H1 (cell line): ENCODE measurements around the gene CCDC157. TPM values are rescaled to one million over a fixed set of nuclear protein-coding genes. Genes with fewer than 3 reads are reported as not detected.

Source experiments
- CTCF ChIA-PET: fragments of 300-600 bp; sonication (Branson Sonifier 250); formaldehyde crosslinking; loops from one replicate; lab custom pipeline; 2021; ENCODE audit not compliant: partially characterized antibody; lab: Charles Lee
- POLR2A ChIA-PET: fragments of 300-600 bp; sonication (Branson Sonifier 250); formaldehyde crosslinking; loops from one replicate; lab custom pipeline; 2021; ENCODE audit warnings: inconsistent platforms; ENCODE audit not compliant: partially characterized antibody; lab: Charles Lee
- DNase-seq, 2 experiments: peaks; one replicate each; pipeline versions ENCODE4 v3.0.0 to v3.0.0-alpha.2; 2010 to 2022; ENCODE audit warnings: low spot score in 2 of 2, low read depth in 1 of 2, mixed read lengths in 1 of 2
- FAIRE-seq: peaks from 2 replicates; lab custom pipeline; 2011; peaks lifted over from hg19 to GRCh38; lab: Jason Lieb, UNC
- H2AFZ ChIP-seq: 2 replicates; pipeline ENCODE4 v1.8.1; 2012; ENCODE audit warnings: low read length, inconsistent platforms
- H2AK5ac ChIP-seq: 2 replicates; pipeline ENCODE4 v1.6.1; 2013; ENCODE audit warnings: low read depth, low read length
- H2BK120ac ChIP-seq: replicated peaks from 2 replicates; pipeline ENCODE3; 2013; ENCODE audit warnings: low read depth, low read length, inconsistent platforms
- H2BK12ac ChIP-seq: 2 replicates; pipeline ENCODE4 v1.6.1; 2013; ENCODE audit warnings: low read depth, low read length
- H2BK15ac ChIP-seq: 2 replicates; pipeline ENCODE4 v1.6.1; 2013; ENCODE audit warnings: low read length
- H2BK20ac ChIP-seq: 2 replicates; pipeline ENCODE4 v1.6.1; 2013; ENCODE audit warnings: low read length
- H2BK5ac ChIP-seq: 2 replicates; pipeline ENCODE4 v1.6.1; 2013; ENCODE audit warnings: low read depth, low read length
- H3K14ac ChIP-seq: 2 replicates; pipeline ENCODE4 v1.6.1; 2013; ENCODE audit warnings: inconsistent platforms; ENCODE audit not compliant: insufficient read length
- H3K18ac ChIP-seq: 2 replicates; pipeline ENCODE4 v1.6.1; 2013; ENCODE audit warnings: low read length; ENCODE audit errors: extremely low read depth
- H3K23ac ChIP-seq: 2 replicates; pipeline ENCODE4 v1.6.1; 2013; ENCODE audit warnings: inconsistent platforms; ENCODE audit not compliant: insufficient read length
- H3K23me2 ChIP-seq: 2 replicates; pipeline ENCODE4 v1.6.1; 2013; ENCODE audit warnings: low read depth, low read length
- H3K27ac ChIP-seq: 2 replicates; pipeline ENCODE4 v1.6.1; 2011; ENCODE audit warnings: low read depth, low read length, inconsistent platforms
- H3K27me3 ChIP-seq, 4 experiments: replicated peaks in 1 of 4; 1 replicate in 1 of 4; 2 replicates in 3 of 4; pipeline versions ENCODE4 v1.6.1 to v1.8.1; 2011 to 2013; ENCODE audit warnings: low read length in 3 of 4, mild to moderate bottlenecking in 3 of 4, inconsistent platforms in 2 of 4, mixed read lengths in 2 of 4, moderate library complexity in 1 of 4; ENCODE audit not compliant: control insufficient read depth in 3 of 4, insufficient read depth in 3 of 4; ENCODE audit errors: extremely low read depth in 1 of 4
- H3K36me3 ChIP-seq, 4 experiments: 2 replicates each; pipeline versions ENCODE4 v1.6.1 to v1.8.1; 2011 to 2013; ENCODE audit warnings: mild to moderate bottlenecking in 4 of 4, low read length in 3 of 4, moderate library complexity in 2 of 4, control low read depth in 1 of 4, inconsistent platforms in 1 of 4; ENCODE audit not compliant: insufficient read depth in 4 of 4, control insufficient read depth in 2 of 4
- H3K4ac ChIP-seq: replicated peaks from 2 replicates; pipeline ENCODE3; 2013; ENCODE audit warnings: low read length, low read depth, mixed read lengths, inconsistent platforms; ENCODE audit not compliant: insufficient read length
- H3K4me1 ChIP-seq, 4 experiments: replicated peaks in 1 of 4; 1 replicate in 1 of 4; 2 replicates in 3 of 4; pipeline versions ENCODE4 v1.6.1 to v1.8.1; 2011 to 2013; ENCODE audit warnings: low read length in 3 of 4, inconsistent platforms in 2 of 4, mixed read lengths in 1 of 4; ENCODE audit not compliant: insufficient read depth in 4 of 4, control insufficient read depth in 3 of 4
- H3K4me2 ChIP-seq, 2 experiments: 2 replicates each; pipeline versions ENCODE4 v1.6.1 to v1.8.1; 2011 to 2013; ENCODE audit warnings: low read depth in 2 of 2, low read length in 2 of 2, control low read depth in 1 of 2, inconsistent platforms in 1 of 2, mild to moderate bottlenecking in 1 of 2; ENCODE audit not compliant: insufficient read depth in 1 of 2
- H3K4me3 ChIP-seq, 4 experiments: fragments of 200-600, 300-600 bp in 1 of 4; sonication (generic), shearing (Covaris generic), sonication (Bioruptor Twin) in 1 of 4; 2 replicates each; pipeline versions ENCODE4 v1.5.1 to v1.8.1; 2011 to 2016; ENCODE audit warnings: low read length in 4 of 4, low read depth in 3 of 4, control low read depth in 2 of 4, inconsistent platforms in 2 of 4, mild to moderate bottlenecking in 2 of 4, mixed read lengths in 1 of 4, moderate library complexity in 1 of 4; ENCODE audit not compliant: insufficient read depth in 2 of 4; ENCODE audit errors: extremely low read depth in 1 of 4
- H3K56ac ChIP-seq: replicated peaks from 2 replicates; pipeline ENCODE3; 2013; ENCODE audit warnings: low read depth, mild to moderate bottlenecking, mixed read lengths, low read length, inconsistent platforms; ENCODE audit not compliant: insufficient read length
- H3K79me1 ChIP-seq: 2 replicates; pipeline ENCODE4 v1.6.1; 2013; ENCODE audit warnings: low read depth, low read length, control low read depth
- H3K79me2 ChIP-seq, 2 experiments: 2 replicates each; pipeline versions ENCODE4 v1.6.1 to v1.8.1; 2012 to 2013; ENCODE audit warnings: low read length in 2 of 2, mild to moderate bottlenecking in 2 of 2, inconsistent platforms in 1 of 2; ENCODE audit not compliant: insufficient read depth in 2 of 2, control insufficient read depth in 1 of 2
- H3K9ac ChIP-seq, 4 experiments: replicated peaks in 1 of 4; 1 replicate in 1 of 4; 2 replicates in 3 of 4; pipeline versions ENCODE4 v1.6.1 to v1.8.1; 2011 to 2013; ENCODE audit warnings: low read depth in 3 of 4, low read length in 3 of 4, control low read depth in 2 of 4, mild to moderate bottlenecking in 2 of 4, moderate library complexity in 2 of 4, inconsistent platforms in 1 of 4; ENCODE audit errors: extremely low read depth in 1 of 4
- H3K9me3 ChIP-seq, 2 experiments: 2 replicates each; pipeline versions ENCODE4 v1.6.1 to v1.8.1; 2012 to 2013; ENCODE audit warnings: mild to moderate bottlenecking in 2 of 2, moderate library complexity in 2 of 2, control low read depth in 1 of 2, inconsistent platforms in 1 of 2, low read depth in 1 of 2, low read length in 1 of 2, mixed read lengths in 1 of 2; ENCODE audit not compliant: insufficient read depth in 2 of 2
- H4K20me1 ChIP-seq, 2 experiments: replicated peaks in 1 of 2; 2 replicates each; pipeline versions ENCODE3 to v1.8.1; 2011 to 2013; ENCODE audit warnings: inconsistent platforms in 2 of 2, low read length in 2 of 2, mild to moderate bottlenecking in 1 of 2; ENCODE audit not compliant: insufficient read depth in 2 of 2, control insufficient read depth in 1 of 2
- H4K5ac ChIP-seq: 2 replicates; pipeline ENCODE4 v1.6.1; 2013; ENCODE audit warnings: low read length, low read depth, mixed read lengths, inconsistent platforms; ENCODE audit not compliant: insufficient read length
- H4K8ac ChIP-seq: 2 replicates; pipeline ENCODE4 v1.8.0; 2013; ENCODE audit warnings: mild to moderate bottlenecking, moderate library complexity, low read length, inconsistent platforms; ENCODE audit not compliant: insufficient read depth; ENCODE audit errors: extremely low read depth
- H4K91ac ChIP-seq: replicated peaks from 2 replicates; pipeline ENCODE3; 2013; ENCODE audit warnings: low read length, mixed read lengths, inconsistent platforms; ENCODE audit not compliant: insufficient read length
- ASH2L ChIP-seq: fragments of 200-600, 300-600 bp; sonication (generic); IDR thresholded peaks from one replicate; pipeline ENCODE4 v1.7.1; 2017; ENCODE audit warnings: low read length
- BACH1 ChIP-seq: IDR thresholded peaks from 2 replicates; pipeline ENCODE4 v1.6.1; 2012; ENCODE audit warnings: low read length, improper control_type of control experiment
- BRCA1 ChIP-seq: IDR thresholded peaks from 2 replicates; pipeline ENCODE4 v1.6.1; 2012; ENCODE audit warnings: low read depth, low read length, improper control_type of control experiment
- CBX8 ChIP-seq: fragments of 300-800, 300-1000 bp; sonication (generic); IDR thresholded peaks from 2 replicates; pipeline ENCODE4 v1.7.1; 2016; ENCODE audit warnings: low read depth, low read length, borderline replicate concordance
- FOSL1 ChIP-seq: IDR thresholded peaks from 2 replicates; pipeline ENCODE4 v1.6.1; 2011; ENCODE audit warnings: mild to moderate bottlenecking, low read depth, low read length, moderate library complexity; ENCODE audit not compliant: insufficient read depth
- HDAC2 ChIP-seq, 2 experiments: fragments of 300-600 bp in 1 of 2; sonication (generic) in 1 of 2; IDR thresholded peaks; 2 replicates each; pipeline ENCODE4 v1.6.1; 2011 to 2012; ENCODE audit warnings: low read depth in 2 of 2, low read length in 2 of 2, mild to moderate bottlenecking in 2 of 2, moderate library complexity in 2 of 2, borderline replicate concordance in 1 of 2, inconsistent platforms in 1 of 2
- JUND ChIP-seq: IDR thresholded peaks from 2 replicates; pipeline ENCODE4 v1.6.1; 2011; ENCODE audit warnings: mild to moderate bottlenecking, improper control_type of control experiment, low read length
- KDM5A ChIP-seq: fragments of 200-600 bp; IDR thresholded peaks from 2 replicates; pipeline ENCODE4 v1.7.1; 2012; ENCODE audit warnings: mild to moderate bottlenecking, low read length, inconsistent platforms, mixed read lengths
- MAFK ChIP-seq: IDR thresholded peaks from 2 replicates; pipeline ENCODE4 v1.6.1; 2012; ENCODE audit warnings: low read depth, mild to moderate bottlenecking, improper control_type of control experiment, low read length
- POLR2A ChIP-seq, 2 experiments: IDR thresholded peaks; 1 replicate in 1 of 2; 2 replicates in 1 of 2; pipeline ENCODE4 v1.6.1; 2011; ENCODE audit warnings: low read depth in 2 of 2, low read length in 2 of 2, mild to moderate bottlenecking in 2 of 2; ENCODE audit errors: control extremely low read depth in 1 of 2
- RFX5 ChIP-seq: IDR thresholded peaks from 2 replicates; pipeline ENCODE4 v1.6.1; 2011; ENCODE audit warnings: low read depth, low read length, improper control_type of control experiment, borderline replicate concordance
- SP2 ChIP-seq: IDR thresholded peaks from 2 replicates; pipeline ENCODE4 v1.6.1; 2012; ENCODE audit warnings: mild to moderate bottlenecking, low read length, inconsistent platforms
- WGBS, 2 experiments: shearing (Covaris generic) in 1 of 2; methylation state at CpG; one replicate each; pipeline versions ENCODE4 v1.1.6 to v1.1.7; 2013 to 2015; ENCODE audit warnings: low lambda C conversion rate in 2 of 2, mixed read lengths in 2 of 2, inconsistent platforms in 1 of 2, low coverage in 1 of 2, missing lambda C conversion rate in 1 of 2; ENCODE audit not compliant: insufficient replicate concordance in 2 of 2, insufficient coverage in 1 of 2, insufficient read length in 1 of 2; ENCODE audit errors: extremely low coverage in 1 of 2, missing lambda C conversion rate in 1 of 2; 5-methylcytosine and 5-hydroxymethylcytosine counted together
- polyA plus RNA-seq, 7 experiments: library from polyadenylated mRNA; depleted of rRNA in 3 of 7; stranded (reverse) in 5 of 7; unstranded in 2 of 7; fragments of >200 nt in 5 of 7; fragments of 200-250 nt in 2 of 7; gene quantifications; 1 replicate in 5 of 7; 2 replicates in 1 of 7; 4 replicates in 1 of 7; pipeline versions ENCODE4 v1.2.1 to v1.2.3, GENCODE V29; 2011 to 2013; ENCODE audit warnings: missing spikeins in 2 of 7, mixed read lengths in 2 of 7
- total RNA-seq: library from RNA; stranded (reverse); fragmentation: NEBNext Ultra II Directional; extraction: Animal tissue kit (Norgen Biotek cat#: 25700); gene quantifications from 2 replicates; pipeline ENCODE4 v1.2.1, GENCODE V29; 2021
- TF ChIP-seq, protein P1 (sequence below): IDR thresholded peaks from 2 replicates; pipeline ENCODE4 v1.6.1; 2012; ENCODE audit warnings: low read length, inconsistent platforms

CCDC157 gene
- total and polyA plus RNA-seq, 2 of the 8 experiments (the other 6 are each of a cell fraction or from before 2014, with no cell fraction given) = 4.1 to 8.4 TPM

DNA sequence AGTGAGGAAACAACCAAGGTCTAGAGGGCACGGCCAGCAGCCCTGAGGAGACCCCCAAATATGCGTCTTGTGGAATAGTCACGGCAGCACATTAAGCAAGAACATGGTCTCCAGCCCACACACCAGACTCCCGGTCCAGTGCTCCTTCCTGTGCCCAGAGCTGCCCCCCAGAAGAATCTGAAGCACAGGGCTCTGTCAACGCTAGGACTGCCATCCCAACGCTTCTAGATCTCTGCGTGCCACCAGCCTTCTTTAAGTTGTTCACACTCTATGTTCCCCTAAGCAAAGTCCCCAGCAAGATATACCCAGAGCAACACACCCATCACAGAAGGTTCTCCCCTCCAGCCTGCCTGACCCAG, 36.5 kb downstream of the CCDC157 start:
- peak overlapping the region; percentile 28; the same call in 1 of the 2 replicates for H2AK5ac ChIP-seq
- 0 out of 2 replicates have a peak overlapping the region, but pooled peaks have one; percentile 66 for H2BK5ac ChIP-seq
- H2BK120ac ChIP-seq = no peak overlapping the region
- WGBS, 2 experiments = 76% methylated on average over 7 of the region's 7 CpGs; no CpG with 5 or more reads in 1 of the 2 experiments
- H3K56ac ChIP-seq = no peak overlapping the region
- H4K91ac ChIP-seq = no peak overlapping the region
- no peak overlapping the region for H3K9ac ChIP-seq
- H4K5ac ChIP-seq = no peak overlapping the region
- no peak overlapping the region for H2BK15ac ChIP-seq
- ChIA-PET CTCF (interaction anchor here (1.2 to 12.0 kb wide), 2 partner anchors 9 to 34 kb away, joined by 4 to 164 read pairs; partner anchors contain the start of gene MTFP1), POLR2A (interaction anchor here (1.2 to 1.3 kb wide), 3 partner anchors 9 to 31 kb away, joined by 3 to 4 read pairs (median 3); no protein-coding TSS in a partner anchor)
- H3K4me2 ChIP-seq = no peak overlapping the region
- H4K20me1 ChIP-seq = peaks cover 0 to 2% of the 10 kb centered on the region in 2 experiments
- FAIRE-seq (no peak), DNase-seq (no peak)
- no peak overlapping the region for H3K4me3 ChIP-seq
- H3K79me1 ChIP-seq = no peaks in the 10 kb centered on the region
- no peaks in the 10 kb centered on the region for H3K36me3 ChIP-seq
- peak overlapping the region; percentile 10; the same call in 1 of the 2 replicates for H2BK12ac ChIP-seq
- H4K8ac ChIP-seq = peak overlapping the region; percentile 28; the same call in 1 of the 2 replicates
- H3K27ac ChIP-seq = no peak overlapping the region
- H3K27me3 ChIP-seq = peaks cover 2 to 9% (median 6%) of the 10 kb centered on the region in 4 experiments; a peak in 6 of 7 replicates
- peaks cover 9% of the 10 kb centered on the region in 2 experiments for H3K9me3 ChIP-seq
- H3K4ac ChIP-seq = no peak overlapping the region
- H3K23ac ChIP-seq = no peak overlapping the region
- H3K14ac ChIP-seq = no peak overlapping the region
- H2BK20ac ChIP-seq = 0 out of 2 replicates have a peak overlapping the region, but pooled peaks have one; percentile 56
- H3K79me2 ChIP-seq = no peaks in the 10 kb centered on the region
- H3K23me2 ChIP-seq = peaks cover 8% of the 10 kb centered on the region; the same call in 1 of the 2 replicates
- H3K4me1 ChIP-seq = peaks cover 2 to 16% (median 8%) of the 10 kb centered on the region in 4 experiments
- H2AFZ ChIP-seq = no peak overlapping the region
- H3K18ac ChIP-seq = no peak overlapping the region
- TF ChIP-seq CBX8 (no peak), SP2 (no peak), BACH1 (no peak), KDM5A (no peak), JUND (no peak), POLR2A (IDR thresholded peaks at IDR 0.05; ENCODE audit: control extremely low read depth in 1 of 2, low read depth in 2 of 2, low read length in 2 of 2) (no peak), ASH2L (no peak), MAFK (no peak), HDAC2 (IDR thresholded peaks at IDR 0.05; ENCODE audit: borderline replicate concordance in 1 of 2, low read depth in 2 of 2, low read length in 2 of 2) (no peak), RFX5 (no peak), FOSL1 (no peak), BRCA1 (no peak)
- TF ChIP-seq, protein P1, sequence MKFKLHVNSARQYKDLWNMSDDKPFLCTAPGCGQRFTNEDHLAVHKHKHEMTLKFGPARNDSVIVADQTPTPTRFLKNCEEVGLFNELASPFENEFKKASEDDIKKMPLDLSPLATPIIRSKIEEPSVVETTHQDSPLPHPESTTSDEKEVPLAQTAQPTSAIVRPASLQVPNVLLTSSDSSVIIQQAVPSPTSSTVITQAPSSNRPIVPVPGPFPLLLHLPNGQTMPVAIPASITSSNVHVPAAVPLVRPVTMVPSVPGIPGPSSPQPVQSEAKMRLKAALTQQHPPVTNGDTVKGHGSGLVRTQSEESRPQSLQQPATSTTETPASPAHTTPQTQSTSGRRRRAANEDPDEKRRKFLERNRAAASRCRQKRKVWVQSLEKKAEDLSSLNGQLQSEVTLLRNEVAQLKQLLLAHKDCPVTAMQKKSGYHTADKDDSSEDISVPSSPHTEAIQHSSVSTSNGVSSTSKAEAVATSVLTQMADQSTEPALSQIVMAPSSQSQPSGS = no peak
